ENCODE data around the gene COL4A6. TPM values are rescaled to one million over a fixed set of nuclear protein-coding genes. Genes with fewer than 3 reads are reported as not detected.

The COL4A6 gene
- total and polyA plus RNA-seq, 2 of the 4 experiments (the other 2 are of a cell fraction), result 0.36 to 0.74 TPM

GRCh38 chrX:108275732-108276131 lies 162.5 kb downstream of the COL4A6 start:
- BruUV-seq (replicated peaks), result no TSS peak
- Histone ChIP-seq H4K5ac (ENCODE audit: low read depth, low read length) (no peak overlapping the region), H3K23ac (ENCODE audit: low read depth, low read length) (no peak overlapping the region), H2BK120ac (ENCODE audit: low read depth, low read length) (peak overlapping the region; percentile 44; the same call in 1 of the 2 replicates), H3K14ac (replicated peaks; ENCODE audit: low read depth, low read length) (no peak overlapping the region), H2BK5ac (ENCODE audit: low read depth, low read length, poor library complexity, severe bottlenecking) (no peak overlapping the region), H3K4me2 (ENCODE audit: low read depth, low read length) (no peak overlapping the region), H3K36me3 (ENCODE audit: control insufficient read depth, insufficient read depth, low read length) (no peaks in the 10 kb centered on the region), H3K9me1 (ENCODE audit: insufficient read depth, low read length) (no peaks in the 10 kb centered on the region; the same call in 1 of the 2 replicates), H3K79me1 (ENCODE audit: low read depth in 1 of 2, low read length in 2 of 2) (no peaks in the 10 kb centered on the region), H4K8ac (ENCODE audit: low read depth in 2 of 2, low read length in 2 of 2) (no peak overlapping the region), H2AFZ (replicated peaks; ENCODE audit: low read length, poor library complexity) (no peak overlapping the region), H3K9me3 (ENCODE audit: control insufficient read depth, insufficient read depth, low read length) (no peaks in the 10 kb centered on the region), H3K18ac (ENCODE audit: low read depth, low read length) (0 out of 2 replicates have a peak overlapping the region, but pooled peaks have one; percentile 18), H3K4me3 (ENCODE audit: insufficient read depth, low read depth, low read length) (no peak overlapping the region), H3K56ac (ENCODE audit: extremely low read depth, insufficient read depth, low read length) (no peak overlapping the region), H3K9ac (ENCODE audit: low read depth, low read length) (no peak overlapping the region), H4K91ac (ENCODE audit: insufficient read depth, low read depth, low read length) (no peak overlapping the region), H2BK20ac (ENCODE audit: low read depth, low read length) (no peak overlapping the region), H4K20me1 (ENCODE audit: insufficient read depth, low read length) (no peaks in the 10 kb centered on the region), H2AK9ac (replicated peaks; ENCODE audit: low read depth, low read length, poor library complexity) (no peak overlapping the region), H3K27me3 (ENCODE audit: control insufficient read depth, insufficient read depth, low read length) (no peaks in the 10 kb centered on the region), H2AK5ac (ENCODE audit: low read depth, low read length) (no peak overlapping the region), H3K27ac (ENCODE audit: insufficient read depth, low read length) (peak overlapping the region; percentile 74; the same call in 1 of the 2 replicates), H3K4me1 (ENCODE audit: control insufficient read depth, insufficient read depth, low read length) (peaks cover 2% of the 10 kb centered on the region), H3K4ac (ENCODE audit: low read depth, low read length) (0 out of 2 replicates have a peak overlapping the region, but pooled peaks have one; percentile 16), H2BK15ac (ENCODE audit: low read depth, low read length) (no peak overlapping the region)
- in situ Hi-C loops (cut with MboI; ENCODE audit: low sequenced_read_pairs), result no loop called here
- WGBS, 2 experiments (ENCODE audit: extremely low coverage in 2 of 2, insufficient read length in 1 of 2), result 62% methylated on average over 2 of the region's 4 CpGs; no CpG with 5 or more reads in 1 of the 2 experiments
- dilution Hi-C loops (cut with HindIII; ENCODE audit: low sequenced_read_pairs, unreplicated experiment), result no loop called here
- TF ChIP-seq RCOR1 (IDR thresholded peaks at IDR 0.05; ENCODE audit: insufficient replicate concordance, low read length) (no peak), CHD1 (IDR thresholded peaks at IDR 0.05; ENCODE audit: low read depth, low read length) (no peak), MAZ (IDR thresholded peaks at IDR 0.05; ENCODE audit: borderline replicate concordance, low read depth, low read length) (no peak), POLR2A (IDR thresholded peaks at IDR 0.05; ENCODE audit: low read depth, low read length) (no peak), USF2 (IDR thresholded peaks at IDR 0.05; ENCODE audit: low read depth, low read length) (no peak), SMC3 (IDR thresholded peaks at IDR 0.05; ENCODE audit: low read depth, low read length) (no peak), RAD21 (IDR thresholded peaks at IDR 0.05; ENCODE audit: low read length) (no peak), FOS (IDR thresholded peaks at IDR 0.05; ENCODE audit: low read depth, low read length) (no peak), ELK1 (IDR thresholded peaks at IDR 0.05; ENCODE audit: borderline replicate concordance, low read depth, low read length) (no peak), MXI1 (IDR thresholded peaks at IDR 0.05; ENCODE audit: borderline replicate concordance, low read depth, low read length) (no peak)
- intact Hi-C loops (cut with micrococcal nuclease), result no loop called here
- CTCF ChIA-PET, result no interaction called here
- peak; percentile 56 for ATAC-seq (ENCODE audit: low read depth)
- POLR2A ChIA-PET (ENCODE audit: unreplicated experiment), result no interaction called here
- DNase-seq, result no peak
